Cardiac fibroblast (primary cell): ENCODE measurements around the gene SLC10A1.

Source experiments
- DNase-seq, 2 donors: peaks; one replicate each; pipeline versions ENCODE4 v3.0.0 to v3.0.0-alpha.2; 2010; ENCODE audit warnings: low read depth in 2 of 2
- H3K4me3 ChIP-seq, 2 donors: replicated peaks in 1 of 2; 1 replicate in 1 of 2; 2 replicates in 1 of 2; pipeline ENCODE4 v1.5.1; 2011; ENCODE audit warnings: low read depth in 2 of 2, low read length in 2 of 2, mild to moderate bottlenecking in 2 of 2, moderate library complexity in 1 of 2
- TF ChIP-seq, protein P1 (sequence below): IDR thresholded peaks from one replicate; pipeline ENCODE4 v1.5.1; 2011; ENCODE audit warnings: low read depth, mild to moderate bottlenecking, low read length, inconsistent platforms

SLC10A1 gene

DNA sequence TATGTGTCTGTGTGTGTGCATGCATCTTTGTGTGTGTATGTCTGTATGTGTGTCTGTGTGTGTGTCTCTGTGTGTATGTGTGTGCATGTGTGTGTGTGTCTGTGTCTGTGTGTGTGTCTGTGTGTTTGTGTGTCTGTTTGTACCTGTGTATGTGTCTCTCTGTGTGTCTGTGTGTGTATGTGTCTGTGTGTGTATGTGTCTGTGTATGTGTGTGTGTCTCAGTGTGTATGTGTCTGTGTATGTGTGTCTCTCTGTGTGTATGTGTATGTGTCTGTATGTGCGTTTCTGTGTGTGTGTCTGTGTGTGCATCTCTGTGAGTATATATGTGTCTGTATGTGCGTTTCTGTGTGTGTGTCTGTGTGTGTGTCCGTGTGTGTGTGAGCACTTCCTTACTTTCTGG, 42.6 kb upstream of the SLC10A1 start:
- no peak for DNase-seq
- TF ChIP-seq, protein P1, sequence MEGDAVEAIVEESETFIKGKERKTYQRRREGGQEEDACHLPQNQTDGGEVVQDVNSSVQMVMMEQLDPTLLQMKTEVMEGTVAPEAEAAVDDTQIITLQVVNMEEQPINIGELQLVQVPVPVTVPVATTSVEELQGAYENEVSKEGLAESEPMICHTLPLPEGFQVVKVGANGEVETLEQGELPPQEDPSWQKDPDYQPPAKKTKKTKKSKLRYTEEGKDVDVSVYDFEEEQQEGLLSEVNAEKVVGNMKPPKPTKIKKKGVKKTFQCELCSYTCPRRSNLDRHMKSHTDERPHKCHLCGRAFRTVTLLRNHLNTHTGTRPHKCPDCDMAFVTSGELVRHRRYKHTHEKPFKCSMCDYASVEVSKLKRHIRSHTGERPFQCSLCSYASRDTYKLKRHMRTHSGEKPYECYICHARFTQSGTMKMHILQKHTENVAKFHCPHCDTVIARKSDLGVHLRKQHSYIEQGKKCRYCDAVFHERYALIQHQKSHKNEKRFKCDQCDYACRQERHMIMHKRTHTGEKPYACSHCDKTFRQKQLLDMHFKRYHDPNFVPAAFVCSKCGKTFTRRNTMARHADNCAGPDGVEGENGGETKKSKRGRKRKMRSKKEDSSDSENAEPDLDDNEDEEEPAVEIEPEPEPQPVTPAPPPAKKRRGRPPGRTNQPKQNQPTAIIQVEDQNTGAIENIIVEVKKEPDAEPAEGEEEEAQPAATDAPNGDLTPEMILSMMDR = no peak
- no peak overlapping the region for H3K4me3 ChIP-seq

DNA sequence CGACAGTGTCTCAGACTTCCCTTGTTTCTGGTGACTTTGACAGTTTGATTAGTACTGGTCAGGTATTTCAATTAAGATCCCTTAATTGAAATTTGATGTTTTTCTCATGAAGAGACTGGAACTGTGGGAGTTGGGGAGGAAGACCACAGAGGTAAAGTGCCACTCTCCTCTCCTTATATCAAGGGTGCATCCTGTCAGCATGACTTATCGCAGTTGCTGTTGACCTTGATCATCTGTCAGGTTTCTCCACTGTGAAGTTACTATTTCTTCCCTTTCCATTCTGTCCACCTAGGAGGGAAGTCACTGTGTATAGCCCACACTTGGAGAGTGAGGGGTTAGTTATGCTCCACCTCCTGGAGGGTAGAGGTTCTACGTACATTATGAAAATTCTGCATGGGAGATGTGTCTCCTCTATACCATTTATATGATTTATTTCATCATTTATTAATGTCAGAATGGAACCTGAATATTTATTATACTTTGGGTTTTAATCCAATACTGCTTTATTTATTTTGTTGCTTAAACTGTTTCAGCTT, 41.9 kb upstream of the SLC10A1 start:
- TF ChIP-seq, protein P1 = no peak
- no peak overlapping the region for H3K4me3 ChIP-seq
- no peak for DNase-seq

DNA sequence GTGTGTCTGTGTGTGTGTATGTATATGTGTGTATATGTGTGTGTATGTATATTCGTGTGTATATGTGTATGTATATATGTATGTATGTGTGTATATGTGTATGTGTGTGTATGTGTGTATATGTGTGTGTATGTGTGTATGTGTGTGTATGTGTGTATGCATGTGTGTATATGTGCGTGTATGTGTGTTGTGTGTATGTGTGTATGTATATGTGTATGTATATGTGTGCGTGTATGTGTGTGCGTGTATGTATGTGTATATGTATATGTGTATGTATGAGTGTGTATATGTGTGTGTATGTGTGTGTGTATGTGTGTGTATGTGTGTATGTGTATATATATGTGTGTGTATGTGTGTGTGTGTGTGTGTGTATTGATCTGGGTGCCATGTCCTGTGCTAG, 31.8 kb upstream of the SLC10A1 start:
- no peak for DNase-seq
- TF ChIP-seq, protein P1 = no peak
- no peak overlapping the region for H3K4me3 ChIP-seq

DNA sequence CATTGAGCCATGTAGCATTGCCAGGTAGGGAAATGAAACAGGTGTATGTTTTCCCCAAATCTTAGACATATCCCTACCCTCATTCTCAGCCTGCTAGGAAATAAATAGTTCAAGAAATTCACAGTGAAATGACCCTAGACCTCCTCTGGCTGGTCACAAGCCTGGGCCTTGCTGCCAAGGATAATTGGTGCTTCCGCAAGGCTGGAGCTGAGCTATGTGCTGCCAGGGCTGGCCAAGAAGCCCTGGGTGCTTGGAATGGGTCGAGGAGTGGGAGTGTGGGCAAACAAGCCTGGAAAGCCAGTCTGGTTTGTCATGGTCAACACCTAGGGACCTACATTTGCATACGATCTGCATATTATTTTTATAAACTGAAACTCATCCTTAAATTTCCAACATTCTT, 31.3 kb upstream of the SLC10A1 start:
- DNase-seq = no peak
- TF ChIP-seq, protein P1 = no peak
- no peak overlapping the region for H3K4me3 ChIP-seq

DNA sequence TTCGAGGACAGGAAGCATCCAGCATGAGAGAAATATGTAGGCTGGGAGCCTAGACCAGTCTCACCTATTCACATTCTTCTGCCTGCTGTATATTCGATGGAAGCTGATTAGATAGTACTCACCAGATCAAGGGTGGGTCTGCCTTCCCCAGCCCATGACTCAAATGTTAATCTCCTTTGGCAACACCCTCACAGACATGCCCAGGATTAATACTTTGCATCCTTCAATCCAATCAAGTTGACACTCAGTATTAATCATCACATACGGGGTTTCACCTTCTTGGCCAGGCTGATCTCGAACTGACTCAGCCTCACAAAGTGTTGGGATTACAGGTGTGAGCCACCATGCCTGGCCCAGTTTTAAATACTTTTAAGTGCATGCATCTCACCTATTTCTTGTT, 30.5 kb upstream of the SLC10A1 start:
- TF ChIP-seq, protein P1 = no peak
- H3K4me3 ChIP-seq = no peak overlapping the region
- DNase-seq = no peak

DNA sequence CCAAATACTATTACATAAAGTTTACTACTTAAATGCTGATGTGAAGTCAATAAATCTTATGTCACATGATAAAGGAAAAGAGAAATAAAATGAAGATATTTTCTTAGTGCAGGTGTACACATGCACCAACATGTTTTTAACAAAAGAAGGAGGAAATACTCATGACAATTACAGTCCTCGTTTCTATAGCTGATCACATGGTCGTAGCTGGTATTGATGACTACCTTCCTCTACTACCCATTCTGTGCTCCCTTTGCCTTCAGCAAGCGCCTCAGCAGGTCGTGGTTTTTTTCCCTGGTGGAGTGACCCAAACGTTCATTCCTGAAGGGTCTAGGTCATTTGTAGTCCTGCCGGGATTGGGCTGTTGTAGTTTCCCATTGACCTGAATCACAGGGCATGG, 25.4 kb upstream of the SLC10A1 start:
- DNase-seq = no peak
- H3K4me3 ChIP-seq = no peak overlapping the region
- TF ChIP-seq, protein P1 = no peak

DNA sequence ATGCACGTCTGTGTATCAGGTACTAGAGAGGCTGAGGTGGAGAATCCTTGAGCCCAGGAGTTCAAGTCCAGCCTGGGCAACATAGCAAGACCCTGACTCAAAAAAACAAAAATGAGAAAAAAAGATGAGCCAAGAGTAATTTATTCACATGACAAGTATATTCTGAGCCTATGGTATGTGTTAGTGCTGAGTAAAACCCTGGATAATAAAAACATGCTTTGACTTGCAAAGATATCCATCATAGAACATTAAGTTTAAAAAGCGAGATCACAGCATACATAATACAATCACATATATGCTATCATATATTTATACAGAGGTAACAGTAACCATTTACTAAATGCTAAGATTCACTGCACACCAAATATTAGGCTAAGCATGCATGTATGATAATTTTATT, 23.9 kb upstream of the SLC10A1 start:
- no peak for DNase-seq
- TF ChIP-seq, protein P1 = no peak
- no peak overlapping the region for H3K4me3 ChIP-seq
